ENCODE data around the gene L3MBTL4.

- no peak for TF ChIP-seq YY1 (IDR thresholded peaks at IDR 0.05; ENCODE audit: low read depth)
- no peak for TF ChIP-seq NFIC (IDR thresholded peaks at IDR 0.05)
- TF ChIP-seq CEBPB (IDR thresholded peaks at IDR 0.05) = no peak
- no peak for TF ChIP-seq ZBTB7A (IDR thresholded peaks at IDR 0.05; ENCODE audit: low read depth)
- TF ChIP-seq TEAD4 (IDR thresholded peaks at IDR 0.05) = no peak
- no peak for TF ChIP-seq TAF1 (IDR thresholded peaks at IDR 0.05; ENCODE audit: low read depth)
- TF ChIP-seq MAX (IDR thresholded peaks at IDR 0.05) = no peak
These were observed 259.0 kb downstream of the L3MBTL4 start for GRCh38 chr18:6155707-6156106.
